GM12872 (cell line): ENCODE data around the gene NSL1.

Source experiments
- TF ChIP-seq, protein P1 (sequence below): IDR thresholded peaks from 3 replicates; pipeline ENCODE4 v1.5.1; 2011; ENCODE audit warnings: low read depth, mild to moderate bottlenecking, low read length, moderate library complexity; ENCODE audit not compliant: insufficient read depth

The NSL1 gene

DNA sequence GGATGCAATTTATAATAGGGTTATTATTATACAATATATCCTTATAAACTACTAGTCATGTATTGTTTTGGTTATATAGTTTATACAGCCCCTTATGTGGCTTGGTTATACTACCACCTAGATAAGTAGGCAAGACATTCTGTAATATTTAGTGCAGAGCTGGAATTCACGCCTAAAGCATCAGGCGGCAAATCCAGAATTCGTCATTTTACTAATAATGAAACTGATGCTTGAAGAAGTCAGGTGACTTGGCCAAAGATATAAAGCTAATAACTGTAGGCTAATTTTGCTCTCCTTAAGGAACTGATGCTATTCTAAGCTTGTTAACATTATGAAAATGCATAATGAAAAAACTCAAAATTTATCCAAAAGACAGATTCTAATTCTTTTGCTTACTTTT, 10.8 kb downstream of the NSL1 start:
- TF ChIP-seq, protein P1, sequence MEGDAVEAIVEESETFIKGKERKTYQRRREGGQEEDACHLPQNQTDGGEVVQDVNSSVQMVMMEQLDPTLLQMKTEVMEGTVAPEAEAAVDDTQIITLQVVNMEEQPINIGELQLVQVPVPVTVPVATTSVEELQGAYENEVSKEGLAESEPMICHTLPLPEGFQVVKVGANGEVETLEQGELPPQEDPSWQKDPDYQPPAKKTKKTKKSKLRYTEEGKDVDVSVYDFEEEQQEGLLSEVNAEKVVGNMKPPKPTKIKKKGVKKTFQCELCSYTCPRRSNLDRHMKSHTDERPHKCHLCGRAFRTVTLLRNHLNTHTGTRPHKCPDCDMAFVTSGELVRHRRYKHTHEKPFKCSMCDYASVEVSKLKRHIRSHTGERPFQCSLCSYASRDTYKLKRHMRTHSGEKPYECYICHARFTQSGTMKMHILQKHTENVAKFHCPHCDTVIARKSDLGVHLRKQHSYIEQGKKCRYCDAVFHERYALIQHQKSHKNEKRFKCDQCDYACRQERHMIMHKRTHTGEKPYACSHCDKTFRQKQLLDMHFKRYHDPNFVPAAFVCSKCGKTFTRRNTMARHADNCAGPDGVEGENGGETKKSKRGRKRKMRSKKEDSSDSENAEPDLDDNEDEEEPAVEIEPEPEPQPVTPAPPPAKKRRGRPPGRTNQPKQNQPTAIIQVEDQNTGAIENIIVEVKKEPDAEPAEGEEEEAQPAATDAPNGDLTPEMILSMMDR, result no peak

DNA sequence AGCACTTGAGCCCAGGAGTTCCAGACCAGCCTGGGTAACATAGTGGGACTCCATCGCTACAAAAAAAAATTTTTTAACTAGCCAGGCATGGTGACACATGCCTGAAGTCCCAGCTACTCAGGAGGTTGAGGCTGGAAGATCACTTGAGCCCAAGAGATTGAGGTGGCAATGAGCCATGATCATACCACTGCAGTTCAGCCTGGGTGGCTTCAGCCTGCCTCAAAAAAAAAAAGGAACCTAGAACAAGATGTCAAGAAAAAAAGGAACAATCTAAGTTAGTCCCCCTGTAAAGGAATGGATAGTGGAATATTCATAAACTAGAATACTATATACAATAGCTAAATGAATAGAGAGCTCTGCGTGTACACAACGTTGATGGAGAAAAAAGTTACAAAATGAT, 14.4 kb downstream of the NSL1 start:
- TF ChIP-seq, protein P1, result no peak

DNA sequence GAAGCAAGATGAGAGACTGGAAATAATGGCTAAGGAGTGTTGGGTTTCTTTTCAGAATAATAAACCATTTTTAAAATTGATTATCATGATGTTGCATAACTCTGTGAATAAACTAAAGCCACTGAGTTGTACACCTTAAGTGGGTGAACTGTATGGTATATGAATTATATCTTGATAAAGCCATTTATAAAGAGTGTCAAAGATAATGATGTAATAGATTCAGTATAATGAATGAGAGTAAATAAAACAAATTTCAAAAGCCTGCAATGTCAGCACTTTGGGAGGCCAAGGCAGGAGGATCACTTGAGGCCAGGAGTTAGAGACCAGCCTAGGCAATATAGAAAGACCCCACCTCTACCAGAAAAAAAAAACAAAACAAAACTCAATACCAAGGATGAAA, 16.3 kb downstream of the NSL1 start:
- TF ChIP-seq, protein P1, result no peak

DNA sequence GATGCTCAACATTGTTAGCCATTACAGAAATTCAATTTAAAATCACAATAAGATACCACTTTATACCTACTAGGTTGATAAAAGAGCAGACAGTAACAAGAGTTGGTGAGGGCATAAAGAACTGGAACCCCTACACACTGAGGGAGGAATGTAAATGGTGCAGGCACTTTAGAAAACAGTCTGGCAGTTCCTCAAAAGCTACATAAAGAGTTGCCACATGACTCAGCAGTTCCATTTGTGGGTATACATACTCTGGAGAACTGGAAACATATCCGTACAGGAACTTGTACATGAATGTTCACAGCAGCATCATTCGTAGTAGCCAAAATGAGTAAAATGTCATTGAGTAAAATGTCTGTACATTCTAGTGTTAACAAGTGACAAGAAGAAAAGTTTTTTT, 17.0 kb downstream of the NSL1 start:
- TF ChIP-seq, protein P1, result no peak

DNA sequence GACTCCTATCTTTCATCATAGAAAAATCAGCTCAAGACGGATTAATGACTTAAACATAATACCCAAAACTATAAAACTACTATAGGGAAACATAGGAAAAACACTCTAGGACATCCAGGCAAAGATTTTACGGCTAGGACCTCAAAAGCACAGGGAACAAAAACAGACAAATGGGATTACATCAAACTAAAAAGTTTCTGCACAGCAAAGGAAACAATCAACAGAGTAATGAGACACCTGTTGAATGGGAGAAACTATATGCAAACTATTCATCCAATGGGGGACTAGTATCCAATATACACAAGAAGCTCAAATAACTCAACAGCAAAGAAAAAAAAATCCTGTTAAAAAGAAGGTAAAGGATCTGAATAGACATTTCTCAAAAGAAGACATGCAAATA, 18.6 kb downstream of the NSL1 start:
- TF ChIP-seq, protein P1, result no peak

DNA sequence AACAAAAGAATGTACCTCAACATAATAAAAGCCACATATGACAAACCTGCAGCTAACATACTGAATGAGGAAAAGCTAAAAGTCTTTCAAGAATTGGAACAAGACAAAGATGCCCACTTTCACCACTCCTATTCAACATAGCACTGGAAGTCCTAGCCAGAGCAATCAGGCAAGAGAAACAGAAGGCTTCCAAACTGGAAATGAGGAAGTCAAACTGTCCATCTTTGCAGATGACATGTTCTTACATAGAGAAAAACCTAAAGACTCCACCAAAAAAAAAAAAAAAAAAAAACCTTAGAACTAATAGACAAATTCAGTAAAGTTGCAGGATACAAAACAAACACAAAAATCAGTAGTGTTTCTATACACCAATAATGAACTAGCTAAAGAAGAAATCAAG, 20.2 kb downstream of the NSL1 start:
- TF ChIP-seq, protein P1, result no peak

DNA sequence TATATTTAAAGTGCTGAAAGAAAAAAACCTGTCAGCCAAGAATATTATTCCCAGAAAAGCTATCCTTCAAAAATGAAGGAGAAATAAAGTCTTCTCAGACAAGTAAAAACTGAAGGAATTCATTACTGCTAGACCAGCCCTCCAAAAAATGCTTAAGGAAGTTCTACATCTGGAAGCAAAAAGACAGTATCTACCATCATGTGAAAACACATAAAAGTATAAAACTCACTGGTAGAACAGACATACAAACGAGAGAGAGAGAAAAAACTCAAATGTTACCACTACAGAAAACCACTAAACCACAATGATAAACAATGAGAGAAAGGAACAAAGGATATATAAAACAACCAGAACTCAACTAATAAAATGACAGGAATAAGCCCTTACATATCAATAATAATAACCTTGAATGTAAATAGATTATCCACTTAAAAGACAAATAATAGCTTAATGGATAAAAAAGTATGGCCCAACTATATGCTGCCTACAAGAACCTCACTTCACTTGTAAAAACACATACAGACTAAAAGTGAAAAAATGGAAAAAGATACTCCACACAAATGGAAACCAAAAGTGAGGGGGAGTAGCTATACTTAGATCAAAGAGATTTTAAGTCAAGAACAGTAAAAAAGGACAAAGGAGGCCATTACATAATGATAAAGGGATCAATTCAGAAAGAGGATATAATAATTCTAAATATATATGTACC, 22.0 kb downstream of the NSL1 start:
- TF ChIP-seq, protein P1, result no peak
